HG03095 (cell line): ENCODE measurements around the gene CCDC184.
"Not testable (repeated sequence)": the region's sequence is repeated elsewhere in the genome, so short reads cannot be mapped to it uniquely, and the experiment has no call there.

ENCODE experiments used
- ATAC-seq: cut with Tn5 transposase; IDR thresholded peaks from one replicate; pipeline ENCODE4 v1.9.1; 2021; ENCODE audit warnings: moderate library complexity; ENCODE audit not compliant: unreplicated experiment

Gene CCDC184

DNA sequence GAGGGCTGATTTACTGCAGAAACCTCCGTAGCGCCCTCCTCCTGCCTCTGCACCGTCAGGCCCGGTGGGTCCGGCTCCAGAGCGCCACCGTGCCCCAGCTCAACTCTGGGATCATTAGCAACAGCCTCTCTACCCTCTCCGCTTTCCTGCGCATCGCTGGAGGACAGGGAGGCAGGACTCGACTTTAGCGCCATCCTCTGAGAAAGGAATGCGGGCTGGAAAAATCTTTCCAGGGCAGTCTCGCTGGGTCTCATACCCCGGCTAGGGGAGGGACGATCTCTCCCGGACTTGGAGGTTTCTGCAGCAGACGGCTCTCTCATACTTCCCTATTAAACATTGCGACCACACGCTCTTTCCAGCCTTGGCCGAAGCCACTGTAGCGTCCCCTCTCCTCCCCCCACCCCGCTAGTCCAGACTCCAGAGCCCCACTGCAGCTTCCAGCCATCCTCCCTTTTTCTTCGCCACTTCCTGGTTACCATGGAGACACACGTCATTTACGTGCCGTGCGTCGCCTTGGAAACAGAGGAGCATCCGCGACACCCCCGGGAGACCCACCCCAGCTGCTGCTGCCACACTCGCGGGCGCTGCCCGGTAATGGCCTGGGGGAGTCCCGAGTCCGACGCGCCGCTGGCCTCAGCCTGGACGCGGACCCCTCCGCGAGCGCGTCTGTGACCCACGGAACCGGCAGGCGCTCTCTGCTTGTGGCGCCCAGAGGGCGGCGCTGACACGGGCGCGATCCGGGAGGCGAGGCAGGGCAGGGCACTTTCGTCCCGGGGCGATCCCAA, at the start of gene CCDC184:
TSS of gene CCDC184 (plus strand) at position 554 of the 785 bp plus-strand sequence. CDS start 479 bp downstream, outside the sequence.
- peak; percentile 61 for ATAC-seq

DNA sequence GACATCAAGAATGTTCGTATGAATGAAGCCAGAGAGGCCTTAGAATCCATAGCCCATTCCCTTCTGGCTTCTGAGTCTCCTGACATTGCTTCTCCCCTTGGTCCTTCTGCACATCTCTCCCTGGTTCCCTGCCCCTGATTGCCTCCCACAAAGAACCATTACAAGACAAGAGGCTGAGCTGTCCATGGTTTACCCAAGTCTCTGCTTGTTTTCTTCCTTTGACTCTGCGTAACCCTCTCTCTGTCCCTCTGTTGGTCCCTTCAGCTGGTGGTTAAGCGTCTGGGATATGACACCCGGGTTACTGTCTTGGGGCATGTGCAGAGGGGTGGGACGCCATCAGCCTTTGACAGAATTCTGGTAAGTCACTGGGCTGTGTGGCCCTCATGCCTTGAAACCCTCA, 48.4 kb upstream of the CCDC184 start:
- no peak for ATAC-seq

DNA sequence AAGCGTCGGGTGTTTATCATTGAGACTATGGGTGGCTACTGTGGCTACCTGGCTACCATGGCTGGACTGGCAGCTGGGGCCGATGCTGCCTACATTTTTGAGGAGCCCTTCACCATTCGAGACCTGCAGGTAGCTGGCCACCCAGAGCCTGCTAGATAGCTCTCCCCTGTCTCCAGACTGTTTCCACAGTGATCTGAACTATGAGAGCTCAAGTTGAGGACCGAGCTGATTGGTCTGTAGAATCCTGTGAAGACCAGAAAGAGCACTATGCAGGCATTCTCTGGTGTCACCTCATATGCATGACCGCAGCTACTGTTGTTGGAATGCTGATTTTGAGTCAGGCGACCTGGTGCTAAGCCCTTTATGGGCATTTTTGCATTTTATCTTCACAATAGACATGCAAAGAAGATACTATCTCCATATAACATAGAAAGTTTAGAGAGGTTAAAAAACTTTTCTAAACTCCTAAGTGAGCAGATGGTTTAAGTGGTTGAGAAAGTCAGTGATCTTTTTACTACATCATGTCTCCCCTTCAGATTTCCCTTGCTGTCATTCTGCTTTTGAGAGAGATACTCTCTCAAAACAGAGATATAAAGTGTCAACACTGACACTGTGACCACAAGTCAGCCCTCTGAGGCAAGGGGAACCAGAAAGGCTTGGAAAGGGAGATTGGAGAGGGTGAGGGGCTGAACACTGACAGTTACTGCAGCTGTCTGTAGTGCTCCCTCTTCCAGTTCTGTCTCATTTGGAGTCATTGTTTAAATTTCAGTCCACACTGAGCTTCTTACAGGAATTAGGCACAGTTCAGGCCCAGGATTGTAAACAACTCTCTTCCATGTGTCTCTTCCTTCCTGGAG, 40.4 kb upstream of the CCDC184 start:
- ATAC-seq: no peak

DNA sequence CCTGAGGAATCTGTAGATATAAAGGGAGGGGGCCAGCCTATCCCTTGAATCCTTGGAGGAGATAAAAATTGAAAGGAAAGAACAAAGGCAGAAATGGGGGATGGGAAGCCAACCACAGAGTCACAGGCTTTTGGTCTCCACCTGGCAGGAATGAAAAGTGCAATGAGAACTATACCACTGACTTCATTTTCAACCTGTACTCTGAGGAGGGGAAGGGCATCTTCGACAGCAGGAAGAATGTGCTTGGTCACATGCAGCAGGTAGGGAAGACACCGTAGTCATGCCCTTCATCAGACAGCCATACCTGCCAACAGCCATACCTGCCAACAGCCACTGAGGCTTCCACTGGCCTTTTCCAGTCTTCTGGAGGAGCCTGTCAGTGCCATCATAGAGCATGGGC, 39.5 kb upstream of the CCDC184 start:
- ATAC-seq: no peak

DNA sequence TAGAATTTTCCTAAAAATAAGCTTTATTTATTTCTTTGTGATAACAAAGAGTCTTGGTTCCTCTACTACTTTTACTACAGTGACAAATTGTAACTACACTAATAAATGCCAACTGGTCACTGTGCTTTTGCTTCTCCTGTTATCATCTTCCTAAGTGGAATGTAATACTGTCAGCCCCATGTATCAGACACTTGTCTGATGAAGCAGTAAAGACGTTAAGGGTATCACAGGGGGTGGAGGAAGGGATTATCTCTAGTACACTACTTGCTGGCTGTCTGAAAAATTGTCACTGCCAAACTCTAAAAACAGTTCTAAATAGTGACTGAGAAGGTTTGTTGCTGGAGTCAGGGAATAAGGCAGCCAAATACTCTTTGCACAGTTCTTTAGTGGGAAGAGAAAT, 37.5 kb upstream of the CCDC184 start:
- no peak for ATAC-seq

DNA sequence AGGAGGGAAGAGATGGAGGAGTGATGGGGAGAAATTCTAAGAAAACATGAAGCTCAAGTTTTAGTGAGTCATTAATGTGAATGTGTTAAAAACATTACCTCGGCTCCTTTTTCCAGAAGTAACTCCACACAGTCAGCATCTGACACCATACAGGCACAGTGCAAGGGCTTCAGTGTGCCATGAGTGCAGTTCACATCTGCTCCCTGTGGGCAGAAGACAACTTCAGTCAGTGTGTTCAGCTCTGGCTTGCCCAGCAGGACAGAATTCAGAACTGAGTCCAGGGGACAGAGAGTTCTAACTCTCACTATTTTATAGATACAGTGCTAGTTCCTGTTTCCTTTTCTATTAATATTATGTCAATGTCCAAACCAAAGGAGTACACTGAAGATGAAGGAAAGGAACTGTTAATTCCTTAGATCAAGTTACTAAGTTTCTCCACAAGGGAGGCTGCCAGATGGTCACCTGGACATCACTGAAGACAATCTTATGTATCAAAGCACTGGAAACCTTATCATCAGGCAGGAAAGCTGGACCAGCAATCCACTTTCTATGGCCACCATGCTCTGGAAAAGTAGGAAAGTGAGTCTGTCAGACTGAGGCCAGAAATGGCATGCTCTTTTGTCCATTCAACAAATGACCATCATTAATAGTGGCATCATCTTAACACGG, 32.2 kb upstream of the CCDC184 start:
- ATAC-seq: no peak

DNA sequence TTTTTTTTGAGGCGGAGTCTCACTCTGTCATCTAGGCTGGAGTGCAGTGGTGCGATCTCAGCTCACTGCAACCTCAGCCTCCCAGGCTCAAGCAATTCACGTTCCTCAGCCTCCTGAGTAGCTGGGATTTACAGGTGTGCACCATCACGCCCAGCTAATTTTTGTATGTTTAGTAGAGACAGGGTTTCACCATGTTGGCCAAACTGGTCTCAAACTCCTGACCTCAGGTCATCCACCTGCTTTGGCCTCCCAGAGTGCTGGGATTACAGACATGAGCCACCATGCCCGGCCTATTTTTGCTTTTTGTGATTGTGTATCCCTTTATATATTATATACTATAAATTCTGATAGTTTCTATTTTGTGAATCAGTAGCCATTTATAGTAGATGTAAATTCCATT, 27.7 kb upstream of the CCDC184 start:
- not testable (repeated sequence) for ATAC-seq

DNA sequence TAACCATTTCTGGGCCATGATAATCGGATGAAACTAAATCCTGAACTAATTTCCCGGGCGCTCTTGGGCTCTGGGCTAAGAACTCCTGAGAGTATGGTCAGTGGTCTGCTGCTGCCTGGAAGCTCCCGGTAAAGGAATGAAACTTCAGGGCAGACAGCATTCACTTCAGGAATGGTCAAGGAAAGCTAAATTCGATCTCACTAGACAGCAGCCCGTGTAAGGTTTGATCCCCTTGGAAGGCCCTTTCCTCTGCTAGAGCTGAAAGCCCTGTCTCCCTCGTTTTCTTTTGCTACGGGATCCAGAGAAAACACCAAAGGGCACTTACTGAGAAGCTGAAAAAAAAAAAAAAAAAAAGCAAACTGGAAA, 26.8 kb upstream of the CCDC184 start:
- no peak for ATAC-seq

DNA sequence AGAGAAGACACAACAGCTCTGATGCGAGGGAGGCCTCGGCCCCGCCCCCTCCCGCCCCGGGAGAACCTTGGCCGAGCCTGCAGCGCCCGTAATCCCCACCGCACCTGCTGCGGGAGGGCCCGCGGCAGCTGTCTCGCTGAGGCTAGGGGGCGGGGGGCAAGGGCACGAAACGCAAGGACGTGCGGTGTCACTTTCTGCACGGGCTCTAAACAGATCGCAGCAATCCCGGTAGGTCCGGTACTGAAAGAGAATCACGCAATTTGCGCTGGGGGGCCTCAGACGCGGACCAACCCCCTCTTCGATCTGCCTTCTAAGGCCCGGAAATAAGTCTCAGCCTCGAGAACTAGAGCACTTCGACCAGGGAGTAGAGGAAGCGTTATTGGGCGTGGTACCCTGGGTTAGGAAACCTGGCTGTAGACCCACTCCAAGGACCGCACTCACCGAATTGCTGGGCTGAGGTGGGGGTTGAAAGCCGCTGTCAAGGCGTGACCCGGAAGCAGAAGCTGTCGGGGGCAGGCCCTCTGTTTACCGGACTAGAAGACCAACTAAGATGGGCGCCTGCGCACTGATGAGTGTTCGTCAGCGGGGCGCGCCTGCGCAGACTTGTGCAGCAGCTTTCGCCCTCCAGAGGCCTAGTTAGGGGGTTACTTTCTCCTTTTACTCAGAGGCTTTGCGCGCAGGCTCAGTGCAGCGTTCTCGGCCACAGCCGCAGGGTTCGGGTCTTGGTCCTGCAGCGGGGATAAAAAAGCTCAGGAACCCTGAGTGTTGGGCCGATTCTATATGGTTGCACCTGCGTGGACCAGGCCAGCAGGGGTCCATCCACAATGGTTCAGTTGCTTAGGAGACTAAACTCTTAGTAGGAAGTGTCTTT, 26.2 kb upstream of the CCDC184 start, which contains the start of gene ASB8:
TSS of gene ASB8 (minus strand) at position 498 of the 871 bp plus-strand sequence. CDS start 4,019 bp downstream, outside the sequence.
- ATAC-seq: peak; percentile 75

DNA sequence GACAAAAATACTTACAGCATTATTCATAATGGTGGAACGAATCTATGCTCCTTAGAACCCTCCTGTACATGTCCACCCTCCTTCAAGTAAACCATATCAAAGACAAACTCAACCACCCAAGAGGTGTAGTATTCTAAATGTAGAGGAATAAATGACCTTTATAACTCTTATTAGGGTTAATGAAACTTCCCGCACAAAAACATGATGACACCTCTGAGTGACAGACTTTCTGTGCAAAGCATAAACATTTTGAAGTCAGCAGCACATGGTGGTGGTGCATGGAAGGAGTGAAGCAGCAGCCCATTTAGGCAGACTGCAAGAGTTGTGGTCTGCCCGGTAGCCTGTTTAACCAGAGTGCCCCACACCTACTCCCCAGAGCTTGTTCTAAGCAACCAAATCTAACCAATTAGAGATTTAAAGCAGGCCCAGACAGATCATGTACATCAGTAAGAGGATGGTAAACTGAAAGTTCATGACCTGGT, 25.5 kb upstream of the CCDC184 start:
- ATAC-seq: peak; percentile 6

DNA sequence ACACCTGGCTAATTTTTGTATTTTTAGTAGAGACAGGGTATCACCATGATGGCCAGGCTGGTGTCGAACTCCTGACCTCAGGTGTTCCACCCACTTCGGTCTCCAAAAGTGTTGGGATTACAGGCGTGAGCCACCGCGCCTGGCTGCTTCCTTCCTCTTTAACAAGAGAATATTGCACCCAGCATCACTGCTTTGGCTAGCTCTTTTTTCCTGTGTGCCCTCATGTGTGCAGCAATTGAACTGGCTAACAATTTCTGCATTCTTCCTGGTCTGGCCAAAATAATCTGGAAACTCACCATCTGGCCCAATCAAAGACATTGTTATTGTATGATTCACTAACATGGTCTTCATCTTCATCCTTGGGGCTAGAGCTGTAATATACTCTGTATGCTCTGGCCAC, 23.4 kb upstream of the CCDC184 start:
- no peak for ATAC-seq

DNA sequence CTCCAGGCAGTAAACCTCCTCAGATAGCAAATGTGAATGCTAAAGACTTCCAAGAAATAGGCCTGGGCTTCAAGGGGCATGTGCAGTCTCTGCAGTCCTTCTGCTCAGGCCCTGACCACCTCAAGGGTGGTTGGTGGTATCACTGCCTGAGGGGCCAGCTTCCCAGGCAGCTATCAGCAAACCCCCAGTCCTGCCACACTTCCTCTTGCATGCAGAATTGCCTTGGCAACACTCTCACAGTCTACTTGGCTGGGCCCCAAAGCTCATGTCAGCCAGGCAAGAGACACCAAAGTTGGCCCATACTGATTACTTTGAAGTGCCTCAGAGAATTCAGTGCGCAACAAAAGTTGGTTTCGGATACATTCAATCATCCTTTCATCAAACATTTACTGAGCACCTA, 22.6 kb upstream of the CCDC184 start:
- no peak for ATAC-seq

DNA sequence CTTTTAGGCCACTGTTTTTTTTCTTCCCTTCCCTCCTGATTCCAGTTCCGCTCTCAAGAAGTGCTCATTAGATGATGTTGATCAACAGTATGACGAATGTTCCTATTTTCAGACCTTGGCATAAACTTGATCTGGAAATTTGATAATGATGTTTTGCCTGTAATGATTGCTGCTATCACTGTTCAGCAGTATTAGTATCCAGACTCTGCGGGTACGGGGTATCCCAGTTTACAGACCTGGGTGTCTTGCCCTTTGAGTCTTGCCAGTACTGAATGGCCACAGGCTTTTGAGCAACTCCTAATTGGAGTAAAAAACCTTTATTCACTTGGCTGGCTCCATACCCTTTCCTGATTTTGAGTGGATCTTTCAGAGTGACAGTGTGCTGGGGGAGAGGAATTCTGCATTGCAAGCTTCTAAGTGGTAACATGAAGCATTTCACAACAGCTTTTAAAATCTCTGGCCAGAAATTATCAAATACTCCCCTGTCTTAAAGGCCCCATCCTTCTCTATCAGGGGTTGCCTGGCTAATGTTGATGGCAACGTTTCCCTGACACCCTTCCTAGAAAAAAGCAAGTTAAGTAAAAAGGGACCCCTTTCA, 20.2 kb upstream of the CCDC184 start:
- ATAC-seq: no peak

DNA sequence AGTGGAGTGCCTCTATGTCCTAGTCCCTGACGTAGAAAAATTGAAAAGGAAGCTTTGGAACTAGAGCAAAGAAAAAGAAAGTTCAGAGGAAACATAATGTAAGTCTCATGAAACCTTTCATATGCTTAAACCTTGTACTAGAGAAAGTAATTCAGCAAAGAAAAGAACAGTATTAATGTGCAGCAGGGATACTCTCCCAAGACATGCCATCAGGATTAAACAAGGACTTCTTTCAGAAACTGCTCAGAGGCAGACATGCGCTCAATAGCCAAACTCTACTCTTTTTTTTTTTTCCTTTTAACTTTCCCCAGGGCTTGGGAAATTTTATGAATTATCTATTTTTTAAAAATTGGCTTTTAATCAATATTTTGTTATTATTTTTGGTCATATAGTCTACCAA, 19.0 kb upstream of the CCDC184 start:
- ATAC-seq: no peak

DNA sequence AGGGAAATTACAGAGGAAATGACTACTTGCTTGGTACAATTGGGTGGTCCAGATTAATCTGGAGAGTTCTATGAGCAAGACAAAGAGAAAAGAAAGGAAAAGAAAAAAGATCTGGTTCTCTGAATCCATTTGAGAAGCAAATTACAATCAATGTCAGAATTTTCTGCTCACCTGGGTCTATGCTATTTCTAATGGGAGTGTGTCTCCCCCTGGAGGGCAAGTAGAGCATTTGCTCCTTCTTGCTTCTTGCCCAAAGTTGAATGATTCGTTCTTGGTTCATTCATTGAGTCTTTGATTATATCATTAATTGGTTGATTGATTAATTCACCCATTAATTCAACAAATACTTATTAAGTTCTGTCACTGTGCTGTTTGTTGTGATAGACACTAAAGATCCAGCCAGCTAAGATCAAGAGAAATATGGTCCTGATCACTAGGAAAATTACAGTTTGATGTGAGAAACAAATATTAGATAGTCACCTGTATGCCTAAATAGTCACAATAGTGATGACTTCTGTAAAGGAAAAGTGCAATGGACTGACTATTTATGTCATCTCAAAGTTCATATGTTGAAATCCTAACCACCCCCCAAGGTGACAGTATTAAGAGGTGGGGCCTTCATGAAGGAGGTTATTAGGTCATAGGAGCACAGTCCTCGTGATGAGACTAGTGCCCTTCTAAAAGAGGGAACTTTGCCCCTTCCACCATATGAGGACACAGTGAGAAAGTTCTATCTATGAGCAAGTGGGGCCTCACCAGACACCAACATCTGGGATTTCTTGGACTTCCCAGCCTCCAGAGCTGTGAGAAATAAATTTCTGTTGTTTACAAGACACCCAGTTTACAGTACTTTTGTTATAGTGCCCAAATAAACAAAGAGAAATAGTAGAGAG, 18.1 kb upstream of the CCDC184 start:
- ATAC-seq: no peak

DNA sequence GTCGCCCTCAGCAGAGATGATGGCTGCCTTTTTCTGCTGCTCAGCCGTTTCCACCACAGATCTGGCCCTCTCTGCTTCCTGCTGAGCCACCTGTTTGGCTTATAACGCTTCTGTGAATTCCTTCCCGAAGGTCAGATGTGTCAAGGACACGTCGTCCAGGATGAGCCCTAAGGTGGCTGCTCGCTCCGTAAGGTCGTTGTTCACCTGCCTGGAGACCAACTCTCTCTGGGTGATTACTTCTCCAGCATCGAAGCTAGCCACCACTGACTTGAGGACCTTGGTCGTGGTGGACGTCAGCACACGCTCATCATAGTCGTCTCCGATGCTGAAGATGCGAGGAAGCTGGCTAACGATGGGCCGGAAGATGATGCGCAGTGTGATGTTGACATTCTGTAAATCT, 14.4 kb upstream of the CCDC184 start:
- ATAC-seq: no peak

DNA sequence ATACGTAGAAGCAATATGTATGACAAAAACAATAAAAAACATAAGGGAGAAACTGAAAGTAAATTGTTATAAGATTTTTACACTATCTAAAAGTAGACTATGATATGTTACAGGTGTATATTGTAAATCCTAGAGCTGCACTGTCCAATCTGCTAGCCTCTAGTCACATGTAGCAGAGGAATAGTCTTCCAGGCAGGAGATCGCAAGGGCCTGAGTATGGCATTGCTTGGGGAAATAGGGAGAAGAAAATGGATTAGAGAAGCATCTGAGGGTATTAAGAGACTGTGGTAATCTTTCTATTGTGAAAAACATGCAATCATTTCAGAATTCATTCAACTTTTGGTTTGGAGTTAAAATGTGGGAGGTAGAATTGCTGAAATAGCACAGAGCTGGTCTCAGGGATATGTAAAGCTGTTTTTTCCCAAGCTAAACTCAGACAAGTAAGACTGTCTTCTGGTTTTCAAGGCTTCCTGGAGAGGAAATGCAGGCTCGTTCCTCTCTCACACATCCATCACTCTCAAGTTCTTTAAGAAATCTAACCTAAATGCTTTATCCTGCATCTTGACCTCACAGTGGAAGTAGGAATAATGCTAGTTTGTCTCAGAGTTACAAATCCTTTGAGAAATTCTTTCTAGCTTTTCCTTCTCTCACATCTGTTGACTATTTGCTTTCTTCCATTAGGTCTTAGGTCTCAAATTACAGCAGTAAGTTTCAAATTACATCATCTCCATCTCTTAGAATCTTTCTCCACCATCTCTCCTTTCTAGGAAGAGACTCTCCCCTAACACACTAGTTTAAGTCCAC, 7.6 kb upstream of the CCDC184 start:
- no peak for ATAC-seq

DNA sequence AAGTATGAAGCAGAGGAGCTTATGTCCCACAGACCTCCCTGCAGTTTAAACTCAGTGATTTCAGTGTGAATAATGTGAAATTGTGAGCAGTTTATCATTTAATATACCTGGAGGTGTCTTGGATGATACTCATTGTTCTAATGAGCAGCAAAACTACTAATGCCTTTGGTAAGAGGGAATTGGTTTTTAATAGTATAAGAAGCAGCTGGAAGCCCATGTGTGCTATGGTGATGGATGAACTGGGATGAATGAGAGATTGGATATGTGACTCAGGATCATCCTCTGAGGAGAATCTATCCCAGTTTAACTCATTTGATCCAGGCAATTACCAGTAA, 7.1 kb upstream of the CCDC184 start:
- ATAC-seq: no peak
